DMS53 (cell line): ENCODE data around the gene DENND5B.
"Not testable (repeated sequence)": the region's sequence is repeated elsewhere in the genome, so short reads cannot be mapped to it uniquely, and the experiment has no call there.

Experiments
- DNase-seq: peaks from one replicate; lab custom pipeline; 2025; lab: John Stamatoyannopoulos, UW

Gene DENND5B

GRCh38 chr12:31506515-31507306 is 84.2 kb downstream of the DENND5B start:
- no peak for DNase-seq

GRCh38 chr12:31504625-31505222 is 86.2 kb downstream of the DENND5B start:
- DNase-seq: no peak

GRCh38 chr12:31501014-31501413 is 89.9 kb downstream of the DENND5B start:
- DNase-seq: not testable (repeated sequence)

GRCh38 chr12:31499567-31499966 is 91.4 kb downstream of the DENND5B start:
- DNase-seq: no peak

GRCh38 chr12:31498424-31498823 is 92.5 kb downstream of the DENND5B start:
- DNase-seq: no peak

GRCh38 chr12:31496257-31496656 is 94.7 kb downstream of the DENND5B start:
- no peak for DNase-seq

GRCh38 chr12:31494455-31494854 is 96.5 kb downstream of the DENND5B start:
- DNase-seq: no peak

GRCh38 chr12:31492599-31493196 is 98.2 kb downstream of the DENND5B start:
- DNase-seq: no peak

GRCh38 chr12:31491841-31492598 is 98.9 kb downstream of the DENND5B start:
- peak; percentile 69 for DNase-seq

- peak; percentile 40 for DNase-seq
Measured at GRCh38 chr12:31491241-31491794, 99.6 kb downstream of the DENND5B start.

GRCh38 chr12:31488737-31489338 is 102.1 kb downstream of the DENND5B start:
- DNase-seq: no peak

- DNase-seq: no peak
Measured at GRCh38 chr12:31485571-31485970, 105.4 kb downstream of the DENND5B start.

GRCh38 chr12:31482816-31483215 is 108.1 kb downstream of the DENND5B start:
- DNase-seq: no peak

GRCh38 chr12:31481415-31481814 is 109.5 kb downstream of the DENND5B start:
- DNase-seq: no peak

GRCh38 chr12:31479516-31480210 is 111.3 kb downstream of the DENND5B start:
- DNase-seq: no peak

GRCh38 chr12:31478898-31479297 is 112.0 kb downstream of the DENND5B start:
- no peak for DNase-seq

GRCh38 chr12:31478425-31478824 is 112.5 kb downstream of the DENND5B start:
- no peak for DNase-seq

GRCh38 chr12:31477687-31478086 is 113.2 kb downstream of the DENND5B start:
- DNase-seq: no peak

GRCh38 chr12:31476437-31476836 is 114.5 kb downstream of the DENND5B start:
- peak; percentile 23 for DNase-seq

GRCh38 chr12:31475610-31476009 is 115.3 kb downstream of the DENND5B start:
- DNase-seq: not testable (repeated sequence)

- DNase-seq: no peak
Measured at GRCh38 chr12:31474751-31475150, 116.2 kb downstream of the DENND5B start.
